Amygdala (tissue), 56 donors: Measurements from ENCODE around the gene TBX2.

Experiments used
- DNase-seq, 56 donors: peaks; one replicate each; lab custom pipeline; 2025; lab: John Stamatoyannopoulos, UW

The TBX2 gene

GRCh38 chr17:61449707-61450640 lies 50.3 kb downstream of the TBX2 start:
- DNase-seq = no peak

- DNase-seq = no peak
These were observed 51.2 kb downstream of the TBX2 start for GRCh38 chr17:61450641-61451537.

GRCh38 chr17:61451538-61452300 lies 52.1 kb downstream of the TBX2 start:
- DNase-seq = no peak

- no peak for DNase-seq
These were observed 53.0 kb downstream of the TBX2 start, which contains the start of gene TBX4 for GRCh38 chr17:61452301-61453290. Gene TBX4, plus strand, starts transcription at chr17:61452422. Its CDS starts 4,069 bp downstream, at chr17:61456491.

GRCh38 chr17:61453566-61454380 lies 54.1 kb downstream of the TBX2 start:
- DNase-seq = no peak

- no peak for DNase-seq
These were observed 55.0 kb downstream of the TBX2 start for GRCh38 chr17:61454381-61455323.

GRCh38 chr17:61455324-61456060 lies 55.8 kb downstream of the TBX2 start:
- no peak for DNase-seq

- DNase-seq = no peak
These were observed 56.5 kb downstream of the TBX2 start for GRCh38 chr17:61456061-61456681.

- DNase-seq = no peak
These were observed 57.1 kb downstream of the TBX2 start for GRCh38 chr17:61456688-61457225.

GRCh38 chr17:61457226-61457983 lies 57.8 kb downstream of the TBX2 start:
- no peak for DNase-seq

GRCh38 chr17:61458000-61458399 lies 58.4 kb downstream of the TBX2 start:
- no peak for DNase-seq

- DNase-seq = no peak
These were observed 58.9 kb downstream of the TBX2 start for GRCh38 chr17:61458421-61459141.
